Colon (tissue), 2 donors: ENCODE measurements around the gene ARL6IP1.

ENCODE experiments used
- FAIRE-seq: peaks from 2 replicates; lab custom pipeline; 2012; peaks lifted over from hg19 to GRCh38; lab: Jason Lieb, UNC
- donor health status: control.
- donor health status: control.

ARL6IP1 gene

GRCh38 chr16:18801145-18801972 lies at the start of gene ARL6IP1:
Gene ARL6IP1, minus strand, starts transcription at chr16:18801549. Its CDS starts 83 bp downstream, at chr16:18801466.
- FAIRE-seq: peak; percentile 93

GRCh38 chr16:18846416-18846815 lies 45.1 kb upstream of the ARL6IP1 start:
- FAIRE-seq: no peak

- FAIRE-seq: no peak
Measured at GRCh38 chr16:18842565-18842964, 41.2 kb upstream of the ARL6IP1 start.

- no peak for FAIRE-seq
Measured at GRCh38 chr16:18841833-18842525, 40.6 kb upstream of the ARL6IP1 start.

DNA sequence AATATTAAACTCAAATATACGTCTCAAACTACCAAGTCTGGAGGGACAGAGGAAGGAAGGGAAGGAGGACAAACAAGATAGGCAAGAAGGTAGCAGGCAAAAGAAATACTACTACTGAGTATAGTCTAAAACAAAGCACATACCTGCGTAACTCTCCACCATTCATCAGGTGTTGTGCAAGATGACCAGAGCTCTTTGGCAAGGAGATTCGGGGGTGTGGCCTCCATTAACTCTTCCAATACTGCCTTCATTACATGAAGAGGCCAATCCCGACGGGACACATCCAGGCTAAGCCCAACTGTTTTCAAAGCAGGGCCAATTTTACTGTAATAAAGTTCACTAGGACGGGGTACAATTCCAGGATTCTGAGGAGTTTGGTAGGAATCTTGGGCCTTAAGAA lies 38.2 kb upstream of the ARL6IP1 start:
- no peak for FAIRE-seq

DNA sequence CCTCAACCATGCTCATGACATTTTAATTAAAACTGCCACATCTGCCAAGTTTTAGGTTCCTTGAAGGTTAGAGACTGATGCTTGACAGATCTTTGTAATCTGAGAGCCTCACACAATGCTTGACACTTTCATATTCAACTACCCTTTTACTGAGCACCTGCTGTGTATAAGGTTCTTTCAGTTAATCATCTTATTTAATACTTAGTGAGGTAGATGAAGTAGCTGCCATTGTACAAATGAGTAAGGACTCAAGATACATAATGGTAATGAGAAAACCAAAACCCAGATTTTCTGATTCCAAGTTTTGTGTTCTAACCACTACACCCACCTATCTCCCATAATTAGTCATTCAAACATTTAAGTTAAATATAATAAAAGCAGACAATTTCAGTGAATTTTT lies 35.4 kb upstream of the ARL6IP1 start:
- no peak for FAIRE-seq

DNA sequence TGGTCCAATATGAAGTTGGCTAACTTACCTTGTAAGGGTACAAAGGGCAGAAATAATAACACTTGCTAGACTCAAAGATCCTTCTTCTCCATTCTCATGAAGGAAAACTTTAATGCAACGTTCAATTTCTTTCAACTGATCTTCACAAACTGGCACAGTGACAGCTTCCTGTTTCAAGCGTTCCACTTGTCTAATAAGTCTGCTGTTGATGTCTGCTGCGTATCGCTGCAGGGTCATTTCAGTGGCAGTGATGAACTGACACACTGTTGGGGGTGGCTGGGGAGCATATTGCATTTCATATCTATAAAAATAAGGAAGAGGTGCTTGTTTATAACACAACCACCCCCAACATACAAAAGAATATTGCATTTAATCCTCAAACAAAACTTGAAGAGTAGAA lies 33.5 kb upstream of the ARL6IP1 start:
- no peak for FAIRE-seq

DNA sequence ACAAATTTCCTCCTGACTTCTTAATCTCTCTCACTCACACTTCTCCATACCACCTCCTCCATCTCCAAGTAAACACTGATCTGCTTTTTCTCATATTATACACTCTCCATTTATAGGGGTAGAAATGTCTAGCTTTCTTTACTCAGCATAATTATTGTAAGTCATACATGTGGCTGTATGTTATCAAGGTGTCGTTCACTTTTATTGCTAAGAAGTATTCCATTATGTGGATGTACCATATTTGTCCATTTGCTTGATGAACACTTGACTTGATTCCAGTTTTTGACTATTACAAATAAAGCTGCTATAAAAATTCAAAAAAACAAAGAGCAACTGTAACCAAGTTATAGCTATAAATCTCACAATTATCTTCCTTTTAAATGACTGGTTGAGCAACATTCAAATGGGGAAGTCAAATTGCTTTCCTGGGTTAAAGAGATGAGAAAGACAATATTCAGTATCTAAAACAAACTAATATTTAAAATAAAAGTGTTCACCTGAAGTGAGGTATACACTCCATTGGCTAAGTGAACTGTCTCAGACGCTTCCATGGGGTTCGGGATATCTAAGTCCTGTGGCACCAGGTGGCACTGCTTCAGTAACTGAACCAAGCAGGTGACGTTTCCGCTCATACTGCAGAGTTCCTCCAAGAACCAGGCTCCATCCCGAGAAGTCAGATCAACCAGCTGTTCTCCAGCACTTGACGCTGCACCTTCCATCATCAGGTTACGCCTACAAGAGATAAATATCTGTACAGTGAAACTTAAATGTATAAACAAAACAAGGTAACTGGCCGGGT lies 32.6 kb upstream of the ARL6IP1 start:
- no peak for FAIRE-seq

- no peak for FAIRE-seq
Measured at GRCh38 chr16:18832613-18833012, 31.3 kb upstream of the ARL6IP1 start.

DNA sequence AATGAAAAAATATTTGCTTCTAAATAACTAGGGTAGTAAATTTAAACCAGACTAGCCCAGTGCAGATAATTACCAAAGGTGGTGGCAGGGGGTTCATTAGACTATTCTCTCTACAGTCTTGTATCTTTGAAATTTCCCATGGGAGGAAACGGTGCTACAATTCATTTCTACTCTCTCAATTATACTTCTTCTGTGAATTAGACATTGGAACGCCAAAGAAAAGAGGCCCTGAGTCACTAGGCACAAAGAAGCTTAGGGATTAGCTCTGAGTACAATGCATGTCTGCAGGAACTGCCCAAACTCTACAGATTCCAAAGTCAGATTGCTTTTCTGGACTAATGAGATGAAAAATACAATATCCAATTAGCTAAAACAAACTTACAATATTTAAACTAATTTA lies 30.7 kb upstream of the ARL6IP1 start:
- FAIRE-seq: no peak

DNA sequence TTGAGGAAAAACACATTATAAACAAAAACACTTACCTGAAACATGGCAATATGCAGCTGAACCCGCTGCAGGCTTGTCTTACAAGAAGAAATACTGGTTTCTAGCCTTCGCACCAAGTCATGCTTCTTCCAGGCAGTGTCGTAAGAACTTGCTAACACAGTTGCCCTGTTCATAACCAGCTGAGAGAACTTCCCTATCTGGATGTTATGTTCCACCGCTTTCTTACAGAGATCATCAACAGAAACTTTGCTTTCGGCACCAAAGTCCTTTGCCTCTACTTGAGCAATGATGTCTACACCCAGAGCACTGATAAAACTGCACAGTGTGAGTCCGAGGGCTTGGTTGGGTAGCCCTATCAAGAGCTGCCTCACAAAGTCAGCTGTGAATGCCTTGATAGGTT lies 27.9 kb upstream of the ARL6IP1 start:
- FAIRE-seq: no peak

DNA sequence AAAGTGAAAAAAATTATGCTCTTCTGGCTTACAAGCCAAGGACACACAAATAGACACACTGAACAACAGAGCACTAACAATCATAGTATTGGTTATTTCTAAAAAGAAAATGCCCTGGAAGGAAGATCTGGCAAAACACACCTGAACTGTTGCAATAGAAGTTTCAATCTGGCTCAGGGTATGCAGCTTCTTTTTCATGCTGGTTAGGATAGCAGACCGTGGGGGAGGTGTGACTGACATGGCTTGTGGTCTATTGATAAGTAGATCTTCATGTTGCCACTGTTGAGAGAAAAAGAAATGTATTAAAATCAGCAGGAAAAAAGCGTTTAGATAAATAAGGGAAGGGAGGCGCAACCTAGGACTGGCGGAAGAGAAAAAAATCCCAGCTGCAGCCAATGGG lies 26.5 kb upstream of the ARL6IP1 start:
- no peak for FAIRE-seq

DNA sequence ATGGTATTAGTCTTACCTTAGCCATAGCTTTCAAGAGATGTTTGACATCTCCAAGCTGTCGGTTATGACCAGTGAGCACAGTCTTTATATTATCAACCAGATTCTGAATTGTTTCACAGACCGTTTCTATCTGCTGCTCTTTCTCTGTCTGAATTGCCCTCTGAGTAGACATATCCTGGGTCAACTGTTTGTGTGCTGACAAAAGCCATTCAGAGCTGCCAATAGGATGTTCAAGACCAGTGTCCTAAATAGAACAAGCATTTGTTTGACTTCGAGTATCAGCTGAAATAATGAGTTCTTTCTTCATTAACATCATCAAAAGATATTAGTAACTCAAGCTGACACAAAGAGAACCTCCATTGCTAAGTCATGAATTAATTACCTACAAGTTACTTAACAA lies 14.9 kb upstream of the ARL6IP1 start:
- FAIRE-seq: no peak

- no peak for FAIRE-seq
Measured at GRCh38 chr16:18811925-18812324, 10.6 kb upstream of the ARL6IP1 start.

- FAIRE-seq: no peak
Measured at GRCh38 chr16:18809165-18809564, 7.8 kb upstream of the ARL6IP1 start.

GRCh38 chr16:18805257-18805773 lies 4.0 kb upstream of the ARL6IP1 start:
- no peak for FAIRE-seq

DNA sequence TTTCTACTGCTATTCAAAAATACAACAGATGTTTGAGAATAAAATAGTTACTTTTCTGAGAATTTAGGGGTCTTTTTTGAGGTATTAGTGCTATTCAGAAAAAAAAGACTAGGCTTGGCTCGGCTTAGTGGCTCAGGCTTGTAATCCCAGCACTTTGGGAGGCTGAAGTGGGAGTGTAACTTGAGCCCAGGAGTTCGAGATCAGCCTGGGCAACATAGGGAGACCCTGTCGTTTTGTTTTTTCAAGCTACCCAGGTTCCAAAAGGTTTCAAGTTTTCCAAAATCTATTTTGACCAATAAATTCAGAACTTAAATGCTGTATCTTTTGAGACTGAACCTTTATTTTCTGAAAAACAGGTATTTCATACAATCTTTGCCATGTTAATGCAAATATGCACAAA lies 3.2 kb upstream of the ARL6IP1 start:
- no peak for FAIRE-seq

DNA sequence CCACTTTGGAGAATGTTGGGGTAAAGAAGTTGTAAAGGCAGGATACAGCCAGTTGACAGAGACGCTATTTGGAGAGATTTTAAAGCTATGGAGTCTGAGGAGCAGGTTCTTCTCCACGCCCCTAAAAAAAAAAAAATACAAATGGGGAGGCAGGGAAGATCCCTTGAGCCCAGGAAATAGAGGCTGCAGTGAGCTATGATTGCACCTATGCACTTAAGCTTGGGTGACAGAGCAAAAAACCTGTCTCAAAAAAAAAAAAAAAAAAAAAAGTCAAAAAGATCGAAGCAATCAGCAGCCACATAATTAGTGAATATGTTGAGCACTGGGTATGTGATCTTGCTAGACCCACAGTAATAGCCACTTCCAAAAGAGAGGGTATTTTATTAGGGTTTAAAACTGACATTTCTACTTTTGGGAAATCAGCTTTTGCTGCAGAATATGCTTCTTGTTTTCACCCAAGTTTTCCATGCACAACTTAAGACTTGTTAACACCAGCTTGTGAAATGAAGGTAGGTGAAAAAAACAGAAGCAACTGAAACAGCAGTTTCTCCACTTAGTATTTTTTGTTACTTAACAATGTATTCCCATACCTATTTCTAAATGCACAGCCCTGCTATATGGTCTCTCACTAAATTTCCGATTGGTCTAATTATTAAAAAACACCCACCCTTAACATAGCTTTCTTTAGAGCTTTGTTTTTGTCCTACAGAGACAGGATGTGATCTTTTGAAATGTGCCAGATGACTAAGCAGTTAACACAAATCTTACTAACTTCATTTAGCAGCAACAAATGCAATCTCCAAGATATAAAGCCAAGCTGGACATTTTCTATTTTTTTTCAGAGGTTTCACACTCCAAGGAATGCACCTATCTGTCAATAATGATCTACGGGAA lies 2.5 kb upstream of the ARL6IP1 start:
- FAIRE-seq: no peak

- FAIRE-seq: no peak
Measured at GRCh38 chr16:18802767-18803343, 1.5 kb upstream of the ARL6IP1 start.

- FAIRE-seq: no peak
Measured at GRCh38 chr16:18800775-18801144, 589 bp downstream of the ARL6IP1 start.

GRCh38 chr16:18800293-18800692 lies 1.1 kb downstream of the ARL6IP1 start:
- FAIRE-seq: no peak
